ENCODE measurements around the gene ST8SIA5. TPM values are rescaled to one million over a fixed set of nuclear protein-coding genes. Genes with fewer than 3 reads are reported as not detected.
A peak's percentile ranks its signal among the peaks of the same experiment; 100 is the strongest.

The ST8SIA5 gene
- total and polyA plus RNA-seq, 4 donors, result 0.08 to 0.42 (median 0.29) TPM; not detected in 1

DNA sequence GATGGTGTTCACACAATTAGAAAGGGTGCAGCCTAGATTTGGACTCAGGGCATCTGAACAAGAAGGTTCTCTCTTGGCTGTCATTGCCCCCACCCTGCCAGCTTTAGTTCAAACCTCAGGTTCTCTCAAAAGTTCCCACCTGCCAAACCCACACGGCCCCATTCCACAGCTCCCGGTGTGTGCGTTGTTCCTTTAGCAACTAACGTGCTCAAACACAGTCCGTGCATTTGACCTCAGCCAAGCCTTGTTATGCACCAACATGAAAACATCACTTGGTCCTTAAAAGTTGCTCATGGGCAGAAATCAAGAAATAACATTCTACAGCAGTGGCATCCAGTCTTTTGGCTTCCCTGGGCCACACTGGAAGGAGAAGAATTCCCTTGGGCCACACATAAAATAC is 131.8 kb downstream of the ST8SIA5 start:
- 70 to 73% methylated on average over 5 of the region's 5 CpGs for WGBS, 2 donors
- intact Hi-C loops (cut with DNase I), result no loop called here
- no peak for ATAC-seq (ENCODE audit: low FRiP score)

DNA sequence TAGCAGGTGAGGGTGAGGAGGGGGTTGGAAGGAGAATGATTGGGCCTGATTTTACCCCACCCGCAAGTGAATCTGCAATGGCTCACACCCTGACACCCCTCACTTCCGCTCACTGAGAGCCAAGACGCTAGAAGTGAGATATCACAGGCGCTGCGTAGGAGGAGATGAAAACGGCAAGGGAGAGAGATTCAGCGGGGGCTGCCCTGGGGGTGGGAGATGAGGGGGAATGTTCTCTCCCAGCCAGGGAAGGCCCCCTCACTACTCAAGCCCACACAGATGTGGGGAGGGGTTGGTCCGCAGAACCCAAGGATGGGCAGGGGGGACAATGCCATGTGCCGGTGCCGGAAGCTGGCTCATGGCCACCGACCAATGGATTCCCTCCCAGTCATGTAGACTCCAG is 132.7 kb downstream of the ST8SIA5 start:
- Histone ChIP-seq H3K27me3 (ENCODE audit: control insufficient read depth in 1 of 2, insufficient read depth in 2 of 2, low read length in 1 of 2) (no peaks in the 10 kb centered on the region), H3K4me1 (ENCODE audit: control insufficient read depth in 1 of 2, insufficient read depth in 2 of 2, low read length in 2 of 2) (no peaks in the 10 kb centered on the region), H3K4me3 (ENCODE audit: low read length in 2 of 2) (no peak overlapping the region), H3K36me3 (ENCODE audit: control insufficient read depth in 1 of 2, insufficient read depth in 2 of 2, low read length in 1 of 2) (no peaks in the 10 kb centered on the region), H3K27ac (ENCODE audit: low read depth in 1 of 2, low read length in 2 of 2) (no peak overlapping the region), H3K9me3 (ENCODE audit: control insufficient read depth, low read length) (no peaks in the 10 kb centered on the region)
- intact Hi-C loops (cut with DNase I), result no loop called here
- 79 to 88% methylated on average over 11 of the region's 11 CpGs for WGBS, 2 donors
- no peak for DNase-seq
- ATAC-seq (ENCODE audit: low FRiP score), result no peak

More for the DNA sequence above, 131.8 kb downstream of the ST8SIA5 start:
- no peak for DNase-seq
- H3K27me3 ChIP-seq (ENCODE audit: control insufficient read depth in 1 of 2, insufficient read depth in 2 of 2, low read length in 1 of 2), result no peaks in the 10 kb centered on the region
- no peaks in the 10 kb centered on the region for H3K9me3 ChIP-seq (ENCODE audit: control insufficient read depth, low read length)
- H3K36me3 ChIP-seq (ENCODE audit: control insufficient read depth in 1 of 2, insufficient read depth in 2 of 2, low read length in 1 of 2), result no peaks in the 10 kb centered on the region
- H3K4me1 ChIP-seq (ENCODE audit: control insufficient read depth in 1 of 2, insufficient read depth in 2 of 2, low read length in 2 of 2), result no peaks in the 10 kb centered on the region
- no peak overlapping the region for H3K27ac ChIP-seq (ENCODE audit: low read depth in 1 of 2, low read length in 2 of 2)
- H3K4me3 ChIP-seq (ENCODE audit: low read length in 2 of 2), result no peak overlapping the region

DNA sequence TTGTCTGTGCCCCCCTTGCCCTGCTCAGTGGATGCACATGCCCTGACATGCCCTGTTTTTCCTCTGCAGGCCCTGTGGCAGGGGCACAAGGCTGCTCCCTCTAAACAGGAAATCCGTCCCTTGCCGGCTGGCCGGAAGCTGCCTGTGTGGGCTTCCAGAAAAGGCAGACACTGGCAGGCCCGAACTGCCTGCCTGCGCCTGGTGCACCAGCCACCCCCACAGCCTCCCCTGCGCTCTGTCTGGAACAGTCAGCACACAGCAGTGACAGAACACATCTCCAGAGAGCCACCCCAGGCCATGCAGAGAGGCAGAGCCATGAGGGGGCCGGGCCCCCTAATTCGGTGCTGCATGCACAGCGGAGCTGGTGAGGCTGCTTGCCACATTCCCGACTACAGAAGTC is 133.3 kb downstream of the ST8SIA5 start:
- Histone ChIP-seq H3K4me3 (ENCODE audit: low read length in 2 of 2) (no peak overlapping the region), H3K36me3 (ENCODE audit: control insufficient read depth in 1 of 2, insufficient read depth in 2 of 2, low read length in 1 of 2) (no peaks in the 10 kb centered on the region), H3K9me3 (ENCODE audit: control insufficient read depth, low read length) (no peaks in the 10 kb centered on the region), H3K27me3 (ENCODE audit: control insufficient read depth in 1 of 2, insufficient read depth in 2 of 2, low read length in 1 of 2) (no peaks in the 10 kb centered on the region), H3K4me1 (ENCODE audit: control insufficient read depth in 1 of 2, insufficient read depth in 2 of 2, low read length in 2 of 2) (no peaks in the 10 kb centered on the region), H3K27ac (ENCODE audit: low read depth in 1 of 2, low read length in 2 of 2) (no peak overlapping the region)
- 35 to 47% methylated on average over 10 of the region's 10 CpGs for WGBS, 2 donors
- peak; percentile 52 to 75 for DNase-seq
- intact Hi-C loops (cut with DNase I), result no loop called here
- ATAC-seq (ENCODE audit: low FRiP score), result no peak

GRCh38 chr18:46622999-46623398 is 133.9 kb downstream of the ST8SIA5 start:
- DNase-seq (no peak), ATAC-seq (ENCODE audit: low FRiP score) (no peak)
- H3K36me3 ChIP-seq (ENCODE audit: control insufficient read depth in 1 of 2, insufficient read depth in 2 of 2, low read length in 1 of 2), result no peaks in the 10 kb centered on the region
- no peak overlapping the region for H3K4me3 ChIP-seq (ENCODE audit: low read length in 2 of 2)
- 91 to 92% methylated on average over 3 of the region's 3 CpGs for WGBS, 2 donors
- H3K9me3 ChIP-seq (ENCODE audit: control insufficient read depth, low read length), result no peaks in the 10 kb centered on the region
- no peak overlapping the region for H3K27ac ChIP-seq (ENCODE audit: low read depth in 1 of 2, low read length in 2 of 2)
- intact Hi-C loops (cut with DNase I), result no loop called here
- H3K4me1 ChIP-seq (ENCODE audit: control insufficient read depth in 1 of 2, insufficient read depth in 2 of 2, low read length in 2 of 2), result no peaks in the 10 kb centered on the region
- H3K27me3 ChIP-seq (ENCODE audit: control insufficient read depth in 1 of 2, insufficient read depth in 2 of 2, low read length in 1 of 2), result no peaks in the 10 kb centered on the region

DNA sequence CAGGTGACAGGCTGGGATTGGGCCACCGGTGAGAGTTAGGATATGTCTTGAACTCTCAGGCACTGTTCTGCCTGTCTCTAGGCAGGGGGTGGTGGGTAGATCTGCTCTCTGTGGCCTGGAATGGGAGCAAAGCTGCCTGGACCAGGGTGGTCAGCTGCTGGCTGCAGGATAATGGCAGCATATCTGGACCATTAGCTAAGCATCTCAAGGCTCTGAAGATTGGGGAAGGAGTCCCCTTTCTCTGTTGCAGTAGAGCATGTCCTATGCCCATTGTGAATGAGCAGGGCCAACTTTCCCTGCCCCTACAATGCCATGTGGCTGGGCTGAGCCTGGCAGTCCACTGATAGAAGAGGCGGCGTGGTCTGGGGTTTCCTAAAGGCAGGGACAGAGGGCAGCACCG is 134.4 kb downstream of the ST8SIA5 start:
- no peaks in the 10 kb centered on the region for H3K27me3 ChIP-seq (ENCODE audit: control insufficient read depth in 1 of 2, insufficient read depth in 2 of 2, low read length in 1 of 2)
- H3K27ac ChIP-seq (ENCODE audit: low read depth in 1 of 2, low read length in 2 of 2), result no peak overlapping the region
- H3K36me3 ChIP-seq (ENCODE audit: control insufficient read depth in 1 of 2, insufficient read depth in 2 of 2, low read length in 1 of 2), result no peaks in the 10 kb centered on the region
- H3K4me1 ChIP-seq (ENCODE audit: control insufficient read depth in 1 of 2, insufficient read depth in 2 of 2, low read length in 2 of 2), result no peaks in the 10 kb centered on the region
- intact Hi-C loops (cut with DNase I), result no loop called here
- no peak for DNase-seq
- H3K4me3 ChIP-seq (ENCODE audit: low read length in 2 of 2), result no peak overlapping the region
- ATAC-seq (ENCODE audit: low FRiP score), result no peak
- WGBS, 2 donors, result 92 to 94% methylated on average over 4 of the region's 4 CpGs
- H3K9me3 ChIP-seq (ENCODE audit: control insufficient read depth, low read length), result no peaks in the 10 kb centered on the region

- no peak overlapping the region for H3K4me3 ChIP-seq (ENCODE audit: low read length in 2 of 2)
- no peak overlapping the region for H3K27ac ChIP-seq (ENCODE audit: low read depth in 1 of 2, low read length in 2 of 2)
- WGBS, 2 donors, result 63 to 75% methylated on average over 2 of the region's 2 CpGs
- DNase-seq (no peak), ATAC-seq (ENCODE audit: low FRiP score) (no peak)
- no peaks in the 10 kb centered on the region for H3K36me3 ChIP-seq (ENCODE audit: control insufficient read depth in 1 of 2, insufficient read depth in 2 of 2, low read length in 1 of 2)
- no peaks in the 10 kb centered on the region for H3K27me3 ChIP-seq (ENCODE audit: control insufficient read depth in 1 of 2, insufficient read depth in 2 of 2, low read length in 1 of 2)
- intact Hi-C loops (cut with DNase I), result no loop called here
- H3K9me3 ChIP-seq (ENCODE audit: control insufficient read depth, low read length), result no peaks in the 10 kb centered on the region
- no peaks in the 10 kb centered on the region for H3K4me1 ChIP-seq (ENCODE audit: control insufficient read depth in 1 of 2, insufficient read depth in 2 of 2, low read length in 2 of 2)
Observed at GRCh38 chr18:46621871-46622270, 135.0 kb downstream of the ST8SIA5 start.

- intact Hi-C loops (cut with DNase I), result no loop called here
- DNase-seq (no peak), ATAC-seq (ENCODE audit: low FRiP score) (no peak)
- Histone ChIP-seq H3K27ac (ENCODE audit: low read depth in 1 of 2, low read length in 2 of 2) (no peak overlapping the region), H3K4me3 (ENCODE audit: low read length in 2 of 2) (no peak overlapping the region), H3K4me1 (ENCODE audit: control insufficient read depth in 1 of 2, insufficient read depth in 2 of 2, low read length in 2 of 2) (no peaks in the 10 kb centered on the region), H3K36me3 (ENCODE audit: control insufficient read depth in 1 of 2, insufficient read depth in 2 of 2, low read length in 1 of 2) (no peaks in the 10 kb centered on the region), H3K27me3 (ENCODE audit: control insufficient read depth in 1 of 2, insufficient read depth in 2 of 2, low read length in 1 of 2) (no peaks in the 10 kb centered on the region), H3K9me3 (ENCODE audit: control insufficient read depth, low read length) (no peaks in the 10 kb centered on the region)
- 73% methylated on average over 6 of the region's 6 CpGs for WGBS, 2 donors
Observed at GRCh38 chr18:46621111-46621766, 135.6 kb downstream of the ST8SIA5 start.

GRCh38 chr18:46619559-46619958 is 137.3 kb downstream of the ST8SIA5 start:
- ATAC-seq (ENCODE audit: low FRiP score) (no peak), DNase-seq (no peak)
- Histone ChIP-seq H3K27ac (ENCODE audit: low read depth in 1 of 2, low read length in 2 of 2) (no peak overlapping the region), H3K36me3 (ENCODE audit: control insufficient read depth in 1 of 2, insufficient read depth in 2 of 2, low read length in 1 of 2) (no peaks in the 10 kb centered on the region), H3K4me1 (ENCODE audit: control insufficient read depth in 1 of 2, insufficient read depth in 2 of 2, low read length in 2 of 2) (no peaks in the 10 kb centered on the region), H3K4me3 (ENCODE audit: low read length in 2 of 2) (no peak overlapping the region), H3K27me3 (ENCODE audit: control insufficient read depth in 1 of 2, insufficient read depth in 2 of 2, low read length in 1 of 2) (no peaks in the 10 kb centered on the region), H3K9me3 (ENCODE audit: control insufficient read depth, low read length) (no peaks in the 10 kb centered on the region)
- WGBS, 2 donors, result 79 to 85% methylated on average over 3 of the region's 3 CpGs
- intact Hi-C loops (cut with DNase I), result no loop called here

Data from aorta (tissue), 5 donors.